CD4-positive, alpha-beta T cell (primary cell): ENCODE measurements around the gene KXD1. TPM values are rescaled to one million over a fixed set of nuclear protein-coding genes. Genes with fewer than 3 reads are reported as not detected.

Experiments used
- ATAC-seq: fragments of 200-7000 bp; cut with Tn5 transposase; one replicate; pipeline ENCODE4 v1.10.0; 2022; ENCODE audit warnings: mild to moderate bottlenecking; ENCODE audit not compliant: poor library complexity
- CTCF ChIA-PET: fragments of 350-600 bp; sonication (Branson Sonifier 250); formaldehyde crosslinking; loops from one replicate; lab custom pipeline; 2021; ENCODE audit warnings: antibody characterized with exemption, inconsistent platforms; lab: Charles Lee
- POLR2A ChIA-PET: fragments of 350-600 bp; sonication (Branson Sonifier 250); formaldehyde crosslinking; loops from one replicate; lab custom pipeline; 2021; ENCODE audit warnings: antibody characterized with exemption, inconsistent platforms; lab: Charles Lee
- DNase-seq, 14 experiments: peaks; one replicate each; pipeline ENCODE4 v3.0.0-alpha.2; 2013 to 2020; ENCODE audit warnings: mixed read lengths in 2 of 14
- H3K27ac ChIP-seq, 2 donors: one replicate each; pipeline versions ENCODE4 v1.5.1 to v1.7.0; 2013; ENCODE audit warnings: low read length in 2 of 2, low read depth in 1 of 2, mild to moderate bottlenecking in 1 of 2
- H3K27me3 ChIP-seq, 2 experiments: 1 replicate in 1 of 2; 2 replicates in 1 of 2; pipeline versions ENCODE4 v1.6.1 to v1.7.0; 2013; ENCODE audit warnings: low read length in 2 of 2, control low read depth in 1 of 2, mild to moderate bottlenecking in 1 of 2, moderate library complexity in 1 of 2; ENCODE audit not compliant: insufficient read depth in 2 of 2, control insufficient read depth in 1 of 2
- H3K36me3 ChIP-seq: one replicate; pipeline ENCODE4 v1.6.1; 2013; ENCODE audit warnings: low read length, control low read depth; ENCODE audit not compliant: insufficient read depth
- H3K4me1 ChIP-seq: one replicate; pipeline ENCODE4 v1.6.1; 2013; ENCODE audit warnings: low read length, control low read depth; ENCODE audit not compliant: insufficient read depth
- H3K4me3 ChIP-seq: one replicate; pipeline ENCODE4 v1.5.1; 2013; ENCODE audit warnings: mild to moderate bottlenecking, low read length, moderate library complexity
- H3K9me3 ChIP-seq, 2 experiments: 1 replicate in 1 of 2; 2 replicates in 1 of 2; pipeline versions ENCODE4 v1.6.1 to v1.7.0; 2013; ENCODE audit warnings: low read length in 2 of 2, mild to moderate bottlenecking in 2 of 2, control low read depth in 1 of 2, moderate library complexity in 1 of 2; ENCODE audit not compliant: control insufficient read depth in 1 of 2, insufficient read depth in 1 of 2
- H3K27ac Mint-ChIP-seq: one replicate; pipeline ENCODE4 v1.8.0; 2020; ENCODE audit warnings: mixed read lengths
- H3K27me3 Mint-ChIP-seq: one replicate; pipeline ENCODE4 v1.8.0; 2021; ENCODE audit warnings: mixed read lengths
- H3K36me3 Mint-ChIP-seq: one replicate; pipeline ENCODE4 v1.8.0; 2021; ENCODE audit warnings: low read depth, mixed read lengths
- H3K4me1 Mint-ChIP-seq: one replicate; pipeline ENCODE4 v1.8.0; 2021; ENCODE audit warnings: low read depth, mixed read lengths
- H3K4me3 Mint-ChIP-seq: one replicate; pipeline ENCODE4 v1.8.0; 2020; ENCODE audit warnings: mild to moderate bottlenecking, mixed read lengths
- H3K9me3 Mint-ChIP-seq: one replicate; pipeline ENCODE4 v1.8.0; 2020; ENCODE audit warnings: mixed read lengths
- CTCF ChIP-seq: fragments of 200-600 bp; IDR thresholded peaks from one replicate; pipeline ENCODE4 v1.8.0; 2022; ENCODE audit warnings: antibody characterized with exemption, mild to moderate bottlenecking
- intact Hi-C, 2 experiments: fragments of 100-400 bp; cut with DNase I in 1 of 2; cut with micrococcal nuclease in 1 of 2; formaldehyde crosslinking; loops; one replicate each; pipeline versions ENCODE4 v1.15.1 to v1.9.0; 2023 to 2025; cut with DNase I, micrococcal nuclease
- total RNA-seq, 174 experiments: library from RNA in 2 of 174; stranded (reverse) in 2 of 174; gene quantifications; one replicate each; pipeline ENCODE4 v1.2.3 and lab custom pipeline; 2021 to 2026

Gene KXD1
- total RNA-seq, 2 experiments from 2014 or later, result 64.2 to 66.9 TPM

DNA sequence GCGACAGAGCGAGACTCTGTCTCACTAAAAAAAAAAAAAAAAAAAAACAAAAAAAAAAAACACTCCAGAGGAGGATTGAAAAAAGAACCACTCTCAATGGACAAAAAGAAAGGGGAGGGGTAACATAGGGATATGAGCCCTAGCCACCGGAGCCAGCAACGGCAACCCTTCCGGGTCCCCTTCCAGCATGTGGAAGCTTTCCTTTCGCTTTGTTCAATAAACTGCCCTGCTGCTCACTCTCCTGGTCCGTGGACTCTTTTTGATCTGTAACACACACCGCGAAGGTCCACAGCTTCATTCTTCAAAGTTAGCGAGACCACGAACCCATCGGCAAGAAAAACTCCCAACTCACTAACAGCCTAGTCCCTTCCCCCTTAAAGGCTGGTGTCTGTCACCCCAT is 29.9 kb downstream of the KXD1 start:
- POLR2A ChIA-PET, result interaction anchor here (1.4 to 5.9 kb wide), 7 partner anchors 15 to 260 kb away, joined by 3 to 120 read pairs (median 21); partner anchors contain the start of genes ELL, FKBP8, KXD1 and UBA52
- Histone ChIP-seq H3K9me3 (no peaks in the 10 kb centered on the region), H3K4me3 (no peak overlapping the region), H3K36me3 (peaks cover 8% of the 10 kb centered on the region), H3K4me1 (peaks cover 48% of the 10 kb centered on the region), H3K27ac (peak overlapping the region in 1 of 2 donors; percentile 80), H3K27me3 (no peaks in the 10 kb centered on the region)
- no peak for ATAC-seq
- H3K36me3 Mint-ChIP-seq, result peaks cover 8% of the 10 kb centered on the region
- H3K27me3 Mint-ChIP-seq, result no peaks in the 10 kb centered on the region
- H3K27ac Mint-ChIP-seq, result peak overlapping the region; percentile 95
- peak in 1 of 14 experiments; percentile 38 for DNase-seq
- CTCF ChIA-PET, result interaction anchor here (1.1 to 3.7 kb wide), 4 partner anchors 16 to 250 kb away, joined by 3 to 26 read pairs (median 11); partner anchors contain the start of genes ELL and UBA52
- H3K9me3 Mint-ChIP-seq, result no peaks in the 10 kb centered on the region
- TF ChIP-seq CTCF, result no peak
- intact Hi-C loops, result loop anchor here (1.0 to 5.0 kb wide), 3 partner anchors 15 to 65 kb away; partner anchors contain the start of genes FKBP8 (in 2 of the 2) and ELL (in 1 of the 2)
- H3K4me3 Mint-ChIP-seq, result peak overlapping the region; percentile 95
- peaks cover 42% of the 10 kb centered on the region for H3K4me1 Mint-ChIP-seq

DNA sequence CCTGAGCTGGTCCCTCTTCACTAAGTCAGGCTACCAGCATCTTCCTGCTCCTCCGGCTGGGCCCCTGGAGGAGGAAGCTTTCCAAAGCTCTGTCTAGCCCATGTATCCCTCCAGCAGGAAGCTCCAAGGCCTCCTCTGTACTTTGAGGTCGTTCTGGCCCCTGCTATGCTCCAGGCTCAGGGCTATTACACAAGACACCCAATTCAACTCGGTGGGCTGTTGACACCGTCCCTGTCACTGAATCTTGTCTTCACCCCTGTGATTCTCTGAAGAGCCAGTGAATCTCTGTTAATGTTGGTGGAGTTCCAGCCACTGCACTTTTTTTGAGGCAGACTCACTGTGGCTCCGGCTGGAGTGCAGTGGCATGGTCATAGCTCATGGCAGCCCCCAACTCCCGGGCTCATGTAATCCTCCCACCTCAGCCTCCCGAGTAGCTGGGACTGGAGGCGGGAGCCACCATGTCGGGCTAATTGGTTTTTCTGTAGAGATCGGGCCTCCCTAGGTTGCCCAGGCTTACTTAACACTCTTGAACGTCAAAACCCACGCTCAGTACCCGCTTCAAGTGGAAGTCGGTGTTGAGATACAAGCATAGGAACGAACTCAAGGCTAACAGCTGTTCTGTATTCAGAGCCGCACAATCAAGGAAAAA is 30.4 kb downstream of the KXD1 start:
- peak overlapping the region; percentile 80 to 88 for H3K27ac ChIP-seq
- H3K4me3 ChIP-seq, result peak overlapping the region; percentile 76
- no peaks in the 10 kb centered on the region for H3K27me3 ChIP-seq
- TF ChIP-seq CTCF, result no peak
- Mint-ChIP-seq H3K4me1 (peaks cover 42% of the 10 kb centered on the region), H3K27me3 (no peaks in the 10 kb centered on the region), H3K9me3 (no peaks in the 10 kb centered on the region), H3K36me3 (peaks cover 8% of the 10 kb centered on the region), H3K4me3 (peak overlapping the region; percentile 95), H3K27ac (peak overlapping the region; percentile 95)
- peaks cover 8% of the 10 kb centered on the region for H3K36me3 ChIP-seq
- no peaks in the 10 kb centered on the region for H3K9me3 ChIP-seq
- ChIA-PET POLR2A (interaction anchor here (1.1 to 5.9 kb wide), 17 partner anchors 7 to 332 kb away, joined by 3 to 120 read pairs (median 9); partner anchors contain the start of genes COPE, DDX49, ELL and FKBP8), CTCF (interaction anchor here (1.1 to 3.7 kb wide), 6 partner anchors 17 to 249 kb away, joined by 3 to 26 read pairs (median 6); partner anchors contain the start of genes ELL, FKBP8 and UBA52)
- peaks cover 48% of the 10 kb centered on the region for H3K4me1 ChIP-seq
- DNase-seq (no peak), ATAC-seq (peak; percentile 4)
- intact Hi-C loops, result loop anchor here (1.0 to 5.0 kb wide), 5 partner anchors 16 to 66 kb away; partner anchors contain the start of genes FKBP8 (in 2 of the 2), ELL (in 1 of the 2), KLHL26 (in 1 of the 2) and UBA52 (in 1 of the 2)

DNA sequence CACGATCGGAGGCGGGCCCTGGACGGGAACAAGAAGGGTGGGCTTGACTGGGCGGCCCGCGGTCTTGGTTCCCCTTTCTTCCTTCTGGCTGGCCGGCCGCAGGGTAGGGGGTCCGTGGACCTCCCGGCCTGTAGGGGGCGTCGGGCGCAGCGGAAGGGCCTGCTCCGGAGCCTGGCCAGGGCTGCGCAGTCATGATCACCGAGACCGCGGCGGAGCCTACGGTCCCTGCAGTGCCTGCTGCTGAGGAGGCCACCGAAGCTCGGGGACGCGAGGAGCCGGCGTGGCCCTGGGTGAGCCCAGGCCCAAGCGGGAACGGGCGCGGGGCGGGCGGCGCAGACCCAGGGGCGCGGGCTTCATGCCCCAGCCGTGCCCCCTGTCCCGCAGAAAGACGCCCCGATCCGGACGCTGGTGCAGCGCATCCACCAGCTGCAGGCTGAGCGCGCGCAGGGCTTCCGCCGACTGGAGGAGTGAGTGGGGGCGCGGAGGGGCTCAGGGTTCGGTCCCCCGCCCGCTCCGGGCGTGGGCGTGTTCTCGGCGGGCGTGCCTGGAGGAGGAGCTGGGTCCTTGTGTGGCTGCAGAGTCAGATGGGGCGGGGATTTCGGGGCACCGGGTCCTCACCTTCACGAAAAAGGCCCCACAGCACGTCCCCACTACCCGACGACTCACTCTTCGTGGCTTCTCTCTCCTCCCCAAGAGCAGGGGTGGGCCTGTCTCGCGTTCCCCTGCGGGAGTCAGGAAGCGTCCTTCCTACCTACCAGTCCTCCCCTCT is 31.1 kb downstream of the KXD1 start, which contains the start of gene REX1BD:
REX1BD (plus strand) TSS at position 188 of the 769 bp plus-strand sequence; CDS start at position 192, 4 bp downstream.
- Histone ChIP-seq H3K9me3 (no peaks in the 10 kb centered on the region), H3K27me3 (no peaks in the 10 kb centered on the region), H3K4me3 (peak within 1 kb of the TSS; percentile 76), H3K27ac (peak within 1 kb of the TSS; percentile 80 to 88), H3K36me3 (peaks cover 8% of the 10 kb centered on the region), H3K4me1 (peaks cover 48% of the 10 kb centered on the region)
- ChIA-PET POLR2A (interaction anchor here (0.7 to 5.9 kb wide), 28 partner anchors 8 to 331 kb away, joined by 3 to 120 read pairs (median 4); partner anchors contain the start of genes COPE, DDX49, ELL and FKBP8), CTCF (interaction anchor here (0.7 to 3.7 kb wide), 13 partner anchors 17 to 331 kb away, joined by 3 to 26 read pairs (median 4); partner anchors contain the start of genes COPE, DDX49, ELL and FKBP8)
- DNase-seq, result peak; percentile 70 to 95 (median 87)
- Mint-ChIP-seq H3K4me1 (peaks cover 42% of the 10 kb centered on the region), H3K9me3 (no peaks in the 10 kb centered on the region), H3K27me3 (no peaks in the 10 kb centered on the region), H3K4me3 (peak within 1 kb of the TSS; percentile 95), H3K36me3 (peaks cover 8% of the 10 kb centered on the region), H3K27ac (peak within 1 kb of the TSS; percentile 95)
- peak; percentile 77 for ATAC-seq
- intact Hi-C loops, result loop anchor here (1.0 to 5.0 kb wide), 5 partner anchors 18 to 66 kb away; partner anchors contain the start of genes ELL (in 2 of the 2), FKBP8 (in 2 of the 2), KLHL26 (in 1 of the 2) and UBA52 (in 1 of the 2)
- TF ChIP-seq CTCF, result peak; percentile 83
